OCI-LY1 (cell line): ENCODE results near the gene NEURL1B.

Experiments
- CTCF ChIP-seq: fragments of 200-600 bp; sonication (generic), shearing (Covaris generic); IDR thresholded peaks from 2 replicates; pipeline ENCODE4 v1.5.1; 2017; ENCODE audit warnings: mild to moderate bottlenecking, antibody characterized with exemption, low read length, moderate library complexity, mixed read lengths
- EZH2 ChIP-seq: fragments of 200-600 bp; sonication (generic), shearing (Covaris generic); IDR thresholded peaks from 2 replicates; pipeline ENCODE4 v1.8.0; 2017; ENCODE audit warnings: borderline replicate concordance, mixed run types, mild to moderate bottlenecking, antibody characterized with exemption, low read length, moderate library complexity, mixed read lengths

GRCh38 chr5:172637110-172637580, 3.9 kb upstream of the NEURL1B start:
- no peak for TF ChIP-seq CTCF
- TF ChIP-seq EZH2 = no peak
